HEK293 (cell line): Measurements from ENCODE around the gene TP63.

Source experiments
- CTCF ChIA-PET: fragments of 350-600 bp; formaldehyde crosslinking; extraction: SDS; loops from one replicate; lab custom pipeline; 2021; ENCODE audit warnings: antibody characterized with exemption; lab: Yijun Ruan, JAX
- POLR2A ChIA-PET: fragments of 300-600 bp; formaldehyde crosslinking; extraction: SDS; loops from one replicate; lab custom pipeline; 2020; ENCODE audit warnings: antibody characterized with exemption, inconsistent platforms; lab: Yijun Ruan, JAX
- H3K27ac ChIP-seq: fragments of 200-500 bp; sonication (Bioruptor generic); 2 replicates; pipeline ENCODE4 v1.5.1; 2014; ENCODE audit warnings: low read depth, low read length, control low read depth, inconsistent platforms; ENCODE audit errors: extremely low read depth
- H3K36me3 ChIP-seq, 2 experiments: fragments of 200-500 bp in 1 of 2; sonication (Bioruptor generic) in 1 of 2; 1 replicate in 1 of 2; 2 replicates in 1 of 2; pipeline ENCODE4 v1.5.1; 2014 to 2017; ENCODE audit warnings: inconsistent platforms in 2 of 2, low read length in 2 of 2; ENCODE audit not compliant: control insufficient read depth in 2 of 2, insufficient read depth in 1 of 2
- H3K4me1 ChIP-seq: fragments of 200-500 bp; sonication (Bioruptor generic); 2 replicates; pipeline ENCODE4 v1.5.1; 2014; ENCODE audit warnings: mild to moderate bottlenecking, low read length, inconsistent platforms; ENCODE audit not compliant: control insufficient read depth, insufficient read depth
- H3K4me3 ChIP-seq: 2 replicates; pipeline ENCODE4 v1.5.1; 2011; ENCODE audit warnings: low read depth, mild to moderate bottlenecking, control low read depth, low read length, moderate library complexity
- H3K9me3 ChIP-seq: fragments of 200-500 bp; sonication (Bioruptor generic); 2 replicates; pipeline ENCODE4 v1.5.1; 2014; ENCODE audit warnings: low read depth, low read length, inconsistent platforms; ENCODE audit not compliant: control insufficient read depth, insufficient read depth
- FEZF1 ChIP-seq: fragments of 450-650 bp; formaldehyde crosslinking; IDR thresholded peaks from 2 replicates; pipeline ENCODE4 v1.5.1; 2016; ENCODE audit warnings: missing biosample characterization, missing genetic modification characterization
- GLI2 ChIP-seq: fragments of 450-650 bp; formaldehyde crosslinking; IDR thresholded peaks from 2 replicates; pipeline ENCODE4; 2017; ENCODE audit warnings: missing biosample characterization, missing genetic modification characterization, low read depth, borderline replicate concordance
- HOXC10 ChIP-seq: sonication (generic); formaldehyde crosslinking; IDR thresholded peaks from 2 replicates; pipeline ENCODE4 v1.8.1; 2023; ENCODE audit warnings: mild to moderate bottlenecking, missing genetic modification reagents
- HOXD13 ChIP-seq: sonication (generic); formaldehyde crosslinking; IDR thresholded peaks from 2 replicates; pipeline ENCODE4 v1.8.0; 2022; ENCODE audit warnings: missing genetic modification reagents, borderline replicate concordance
- KLF10 ChIP-seq: fragments of 450-650 bp; IDR thresholded peaks from 2 replicates; pipeline ENCODE4 v1.5.1; 2018; ENCODE audit warnings: missing biosample characterization, mild to moderate bottlenecking, missing genetic modification characterization
- KLF9 ChIP-seq: fragments of 450-650 bp; formaldehyde crosslinking; IDR thresholded peaks from 2 replicates; pipeline ENCODE4 v1.5.1; 2016; ENCODE audit warnings: missing biosample characterization, missing genetic modification characterization, low read depth
- MYNN ChIP-seq: fragments of 450-650 bp; formaldehyde crosslinking; IDR thresholded peaks from 2 replicates; pipeline ENCODE4 v1.5.1; 2016; ENCODE audit warnings: missing biosample characterization, missing genetic modification characterization, borderline replicate concordance
- REPIN1 ChIP-seq: fragments of 450-650 bp; formaldehyde crosslinking; IDR thresholded peaks from 2 replicates; pipeline ENCODE4 v1.5.1; 2017; ENCODE audit warnings: missing biosample characterization, missing genetic modification characterization, low read depth
- SALL2 ChIP-seq: fragments of 450-650 bp; formaldehyde crosslinking; IDR thresholded peaks from 2 replicates; pipeline ENCODE4 v1.5.0; 2017; ENCODE audit warnings: missing biosample characterization, mild to moderate bottlenecking, missing genetic modification characterization, borderline replicate concordance
- SCRT1 ChIP-seq: fragments of 450-650 bp; formaldehyde crosslinking; IDR thresholded peaks from 2 replicates; pipeline ENCODE4 v1.5.1; 2016; ENCODE audit warnings: missing biosample characterization, missing genetic modification characterization, borderline replicate concordance
- SCRT2 ChIP-seq: fragments of 450-650 bp; formaldehyde crosslinking; IDR thresholded peaks from 2 replicates; pipeline ENCODE4 v1.5.1; 2016; ENCODE audit warnings: missing biosample characterization, missing genetic modification characterization
- WT1 ChIP-seq: fragments of 450-650 bp; formaldehyde crosslinking; IDR thresholded peaks from 2 replicates; pipeline ENCODE4 v1.5.1; 2016; ENCODE audit warnings: missing biosample characterization, missing genetic modification characterization
- ZBTB7A ChIP-seq: fragments of 450-650 bp; formaldehyde crosslinking; IDR thresholded peaks from 2 replicates; pipeline ENCODE4 v1.5.1; 2016; ENCODE audit warnings: low read depth, missing biosample characterization, missing genetic modification characterization
- ZBTB8A ChIP-seq: fragments of 450-650 bp; formaldehyde crosslinking; IDR thresholded peaks from 2 replicates; pipeline ENCODE4 v1.5.1; 2016; ENCODE audit warnings: missing biosample characterization, missing genetic modification characterization
- ZEB2 ChIP-seq: fragments of 450-650 bp; formaldehyde crosslinking; IDR thresholded peaks from 2 replicates; pipeline ENCODE4 v1.5.1; 2016; ENCODE audit warnings: missing biosample characterization, missing genetic modification characterization
- ZFP3 ChIP-seq: fragments of 450-650 bp; formaldehyde crosslinking; IDR thresholded peaks from 2 replicates; pipeline ENCODE4 v1.5.1; 2016; ENCODE audit warnings: low read depth, missing biosample characterization, missing genetic modification characterization
- ZNF24 ChIP-seq: fragments of 450-650 bp; formaldehyde crosslinking; IDR thresholded peaks from 2 replicates; pipeline ENCODE4 v1.5.1; 2016; ENCODE audit warnings: missing biosample characterization, missing genetic modification characterization
- ZNF335 ChIP-seq: fragments of 450-650 bp; formaldehyde crosslinking; conservative IDR thresholded peaks from 2 replicates; pipeline ENCODE4 v1.5.1; 2016; ENCODE audit warnings: missing biosample characterization, missing genetic modification characterization
- ZNF366 ChIP-seq: fragments of 450-650 bp; formaldehyde crosslinking; conservative IDR thresholded peaks from 2 replicates; pipeline ENCODE4 v1.5.1; 2016; ENCODE audit warnings: missing biosample characterization, missing genetic modification characterization
- ZNF558 ChIP-seq: fragments of 450-650 bp; formaldehyde crosslinking; IDR thresholded peaks from 2 replicates; pipeline ENCODE4 v1.5.1; 2016; ENCODE audit warnings: missing biosample characterization, missing genetic modification characterization
- ZNF561 ChIP-seq: fragments of 450-650 bp; IDR thresholded peaks from 2 replicates; pipeline ENCODE4 v1.5.1; 2018; ENCODE audit warnings: missing biosample characterization, missing genetic modification characterization, borderline replicate concordance
- ZNF626 ChIP-seq: fragments of 450-650 bp; sonication (Bioruptor Pico); formaldehyde crosslinking; IDR thresholded peaks from 2 replicates; pipeline ENCODE4 v1.5.1; 2018; ENCODE audit warnings: missing biosample characterization, missing genetic modification characterization, inconsistent platforms
- ZNF704 ChIP-seq: fragments of 450-650 bp; formaldehyde crosslinking; IDR thresholded peaks from 2 replicates; pipeline ENCODE4 v1.5.1; 2016; ENCODE audit warnings: missing biosample characterization, missing genetic modification characterization
- ZNF776 ChIP-seq: fragments of 450-650 bp; formaldehyde crosslinking; IDR thresholded peaks from 2 replicates; pipeline ENCODE4 v1.5.0; 2017; ENCODE audit warnings: missing biosample characterization, missing genetic modification characterization, borderline replicate concordance
- ZNF791 ChIP-seq: fragments of 450-650 bp; formaldehyde crosslinking; IDR thresholded peaks from 2 replicates; pipeline ENCODE4 v1.5.1; 2016; ENCODE audit warnings: missing biosample characterization, missing genetic modification characterization
- ZSCAN16 ChIP-seq: fragments of 450-650 bp; formaldehyde crosslinking; IDR thresholded peaks from 2 replicates; pipeline ENCODE4 v1.5.1; 2016; ENCODE audit warnings: missing biosample characterization, missing genetic modification characterization
- ZSCAN18 ChIP-seq: fragments of 450-650 bp; formaldehyde crosslinking; IDR thresholded peaks from 2 replicates; pipeline ENCODE4 v1.5.1; 2016; ENCODE audit warnings: missing biosample characterization, missing genetic modification characterization
- TF ChIP-seq, protein P1 (sequence below): fragments of 450-650 bp; formaldehyde crosslinking; IDR thresholded peaks from 2 replicates; pipeline ENCODE4 v1.5.1; 2017; ENCODE audit warnings: missing biosample characterization, missing genetic modification characterization

Gene TP63

GRCh38 chr3:189685860-189686259 is 54.7 kb downstream of the TP63 start:
- no peak overlapping the region for H3K4me3 ChIP-seq
- no peak overlapping the region for H3K27ac ChIP-seq
- H3K36me3 ChIP-seq, result no peaks in the 10 kb centered on the region
- ChIA-PET POLR2A (no interaction called here), CTCF (no interaction called here)
- TF ChIP-seq ZSCAN18 (tag by site-specific recombination), result no peak
- no peak for TF ChIP-seq ZNF558 (tag by site-specific recombination)
- TF ChIP-seq KLF10 (tag by site-specific recombination), result no peak
- no peak for TF ChIP-seq SCRT2 (tag by site-specific recombination)
- TF ChIP-seq, protein P1, sequence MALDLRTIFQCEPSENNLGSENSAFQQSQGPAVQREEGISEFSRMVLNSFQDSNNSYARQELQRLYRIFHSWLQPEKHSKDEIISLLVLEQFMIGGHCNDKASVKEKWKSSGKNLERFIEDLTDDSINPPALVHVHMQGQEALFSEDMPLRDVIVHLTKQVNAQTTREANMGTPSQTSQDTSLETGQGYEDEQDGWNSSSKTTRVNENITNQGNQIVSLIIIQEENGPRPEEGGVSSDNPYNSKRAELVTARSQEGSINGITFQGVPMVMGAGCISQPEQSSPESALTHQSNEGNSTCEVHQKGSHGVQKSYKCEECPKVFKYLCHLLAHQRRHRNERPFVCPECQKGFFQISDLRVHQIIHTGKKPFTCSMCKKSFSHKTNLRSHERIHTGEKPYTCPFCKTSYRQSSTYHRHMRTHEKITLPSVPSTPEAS (tag by site-specific recombination), result no peak
- TF ChIP-seq REPIN1, result no peak
- TF ChIP-seq ZBTB8A (tag by site-specific recombination), result no peak
- TF ChIP-seq ZNF626 (tag by site-specific recombination), result no peak
- TF ChIP-seq HOXD13 (CRISPR knock-in tag), result no peak
- TF ChIP-seq ZEB2 (tag by site-specific recombination), result no peak
- no peak for TF ChIP-seq ZSCAN16
- no peak for TF ChIP-seq ZNF776 (tag by site-specific recombination)
- no peak for TF ChIP-seq MYNN (tag by site-specific recombination)
- no peak for TF ChIP-seq FEZF1 (tag by site-specific recombination)
- no peaks in the 10 kb centered on the region for H3K4me1 ChIP-seq
- no peaks in the 10 kb centered on the region for H3K9me3 ChIP-seq

GRCh38 chr3:189687475-189687874 is 56.3 kb downstream of the TP63 start:
- ChIA-PET CTCF (interaction anchor here (0.8 to 0.9 kb wide), 3 partner anchors 102 to 261 kb away, joined by 3 read pairs; no protein-coding TSS in a partner anchor), POLR2A (no interaction called here)

More at GRCh38 chr3:189687475-189687874, 56.3 kb downstream of the TP63 start:
- no peak for TF ChIP-seq SCRT2 (tag by site-specific recombination)
- no peak for TF ChIP-seq HOXC10 (CRISPR knock-in tag)
- no peak for TF ChIP-seq GLI2
- no peak for TF ChIP-seq ZNF791 (tag by site-specific recombination)
- TF ChIP-seq ZFP3 (tag by site-specific recombination), result no peak
- TF ChIP-seq WT1 (tag by site-specific recombination), result no peak
- no peak for TF ChIP-seq KLF9 (tag by site-specific recombination)
- no peak for TF ChIP-seq ZNF335 (tag by site-specific recombination)
- no peak for TF ChIP-seq SCRT1
- no peak for TF ChIP-seq ZNF24 (tag by site-specific recombination)
- no peak for TF ChIP-seq SALL2
- TF ChIP-seq ZNF561, result no peak
- no peak for TF ChIP-seq ZBTB7A (tag by site-specific recombination)
- TF ChIP-seq ZNF704 (tag by site-specific recombination), result no peak
- TF ChIP-seq ZNF366 (tag by site-specific recombination), result no peak
- TF ChIP-seq, all 188 proteins: peak for 0
- Histone ChIP-seq H3K27ac (no peak overlapping the region), H3K4me1 (no peaks in the 10 kb centered on the region), H3K4me3 (no peak overlapping the region), H3K36me3 (no peaks in the 10 kb centered on the region), H3K9me3 (no peaks in the 10 kb centered on the region)
